Thyroid gland (tissue), 4 donors: ENCODE results near the gene MUC4.

Experiments
- CTCF ChIP-seq, 6 experiments: fragments of 200-600 bp in 3 of 6; fragments of 450-650 bp in 3 of 6; sonication (generic) in 3 of 6; IDR thresholded peaks; one replicate each; pipeline ENCODE4 v1.5.1; 2016 to 2019; ENCODE audit warnings: antibody characterized with exemption in 6 of 6, mild to moderate bottlenecking in 2 of 6, inconsistent platforms in 1 of 6, moderate library complexity in 1 of 6
- POLR2A ChIP-seq, 2 donors: fragments of 450-650 bp; IDR thresholded peaks; one replicate each; pipeline ENCODE4 v1.6.1; 2017; ENCODE audit warnings: antibody characterized with exemption in 2 of 2, mild to moderate bottlenecking in 2 of 2, moderate library complexity in 1 of 2

- TF ChIP-seq POLR2A (IDR thresholded peaks at IDR 0.05) = no peak
- TF ChIP-seq CTCF (IDR thresholded peaks at IDR 0.05) = no peak
Measured at GRCh38 chr3:195758721-195759353, 52.9 kb downstream of the MUC4 start.
